HEK293 (cell line): ENCODE measurements around the gene ZNF316.
A peak's percentile ranks its signal among the peaks of the same experiment; 100 is the strongest.

Source experiments
- CTCF ChIA-PET: fragments of 350-600 bp; formaldehyde crosslinking; extraction: SDS; loops from one replicate; lab custom pipeline; 2021; ENCODE audit warnings: antibody characterized with exemption; lab: Yijun Ruan, JAX
- POLR2A ChIA-PET: fragments of 300-600 bp; formaldehyde crosslinking; extraction: SDS; loops from one replicate; lab custom pipeline; 2020; ENCODE audit warnings: antibody characterized with exemption, inconsistent platforms; lab: Yijun Ruan, JAX
- H3K27ac ChIP-seq: fragments of 200-500 bp; sonication (Bioruptor generic); 2 replicates; pipeline ENCODE4 v1.5.1; 2014; ENCODE audit warnings: low read depth, low read length, control low read depth, inconsistent platforms; ENCODE audit errors: extremely low read depth
- H3K36me3 ChIP-seq, 2 experiments: fragments of 200-500 bp in 1 of 2; sonication (Bioruptor generic) in 1 of 2; 1 replicate in 1 of 2; 2 replicates in 1 of 2; pipeline ENCODE4 v1.5.1; 2014 to 2017; ENCODE audit warnings: inconsistent platforms in 2 of 2, low read length in 2 of 2; ENCODE audit not compliant: control insufficient read depth in 2 of 2, insufficient read depth in 1 of 2
- H3K4me1 ChIP-seq: fragments of 200-500 bp; sonication (Bioruptor generic); 2 replicates; pipeline ENCODE4 v1.5.1; 2014; ENCODE audit warnings: mild to moderate bottlenecking, low read length, inconsistent platforms; ENCODE audit not compliant: control insufficient read depth, insufficient read depth
- H3K4me3 ChIP-seq: 2 replicates; pipeline ENCODE4 v1.5.1; 2011; ENCODE audit warnings: low read depth, mild to moderate bottlenecking, control low read depth, low read length, moderate library complexity
- H3K9me3 ChIP-seq: fragments of 200-500 bp; sonication (Bioruptor generic); 2 replicates; pipeline ENCODE4 v1.5.1; 2014; ENCODE audit warnings: low read depth, low read length, inconsistent platforms; ENCODE audit not compliant: control insufficient read depth, insufficient read depth
- SP2 ChIP-seq: fragments of 450-650 bp; formaldehyde crosslinking; IDR thresholded peaks from 2 replicates; pipeline ENCODE4 v1.5.1; 2016; ENCODE audit warnings: missing biosample characterization, missing genetic modification characterization
- SP3 ChIP-seq: fragments of 450-650 bp; formaldehyde crosslinking; IDR thresholded peaks from 2 replicates; pipeline ENCODE4 v1.5.1; 2016; ENCODE audit warnings: missing biosample characterization, missing genetic modification characterization
- SP7 ChIP-seq: fragments of 450-650 bp; formaldehyde crosslinking; IDR thresholded peaks from 2 replicates; pipeline ENCODE4 v1.5.1; 2016; ENCODE audit warnings: missing biosample characterization, missing genetic modification characterization
- ZBTB17 ChIP-seq: fragments of 450-650 bp; formaldehyde crosslinking; IDR thresholded peaks from 2 replicates; pipeline ENCODE4 v1.5.1; 2016; ENCODE audit warnings: missing biosample characterization, missing genetic modification characterization
- ZBTB20 ChIP-seq: fragments of 450-650 bp; formaldehyde crosslinking; IDR thresholded peaks from 2 replicates; pipeline ENCODE4 v1.5.1; 2016; ENCODE audit warnings: missing biosample characterization, missing genetic modification characterization
- ZBTB21 ChIP-seq: fragments of 450-650 bp; formaldehyde crosslinking; IDR thresholded peaks from 2 replicates; pipeline ENCODE4 v1.5.1; 2017; ENCODE audit warnings: missing biosample characterization, missing genetic modification characterization
- ZBTB48 ChIP-seq: fragments of 450-650 bp; formaldehyde crosslinking; IDR thresholded peaks from 2 replicates; pipeline ENCODE4 v1.5.1; 2016; ENCODE audit warnings: missing biosample characterization, missing genetic modification characterization
- ZNF121 ChIP-seq: fragments of 450-650 bp; formaldehyde crosslinking; IDR thresholded peaks from 2 replicates; pipeline ENCODE4 v1.5.1; 2016; ENCODE audit warnings: missing biosample characterization, missing genetic modification characterization
- ZNF138 ChIP-seq: fragments of 450-650 bp; formaldehyde crosslinking; IDR thresholded peaks from 2 replicates; pipeline ENCODE4 v1.5.1; 2016; ENCODE audit warnings: missing biosample characterization, missing genetic modification characterization, borderline replicate concordance
- ZNF274 ChIP-seq, 2 experiments: fragments of 200-500 bp in 1 of 2; fragments of 450-650 bp in 1 of 2; sonication (Bioruptor generic) in 1 of 2; formaldehyde crosslinking in 1 of 2; IDR thresholded peaks; 2 replicates each; pipeline versions ENCODE4 v1.5.1 to v1.6.1; 2014 to 2016; ENCODE audit warnings: borderline replicate concordance in 1 of 2, inconsistent platforms in 1 of 2, low read length in 1 of 2, missing biosample characterization in 1 of 2, missing genetic modification characterization in 1 of 2
- ZNF335 ChIP-seq: fragments of 450-650 bp; formaldehyde crosslinking; conservative IDR thresholded peaks from 2 replicates; pipeline ENCODE4 v1.5.1; 2016; ENCODE audit warnings: missing biosample characterization, missing genetic modification characterization
- ZNF404 ChIP-seq: fragments of 450-650 bp; formaldehyde crosslinking; IDR thresholded peaks from 2 replicates; pipeline ENCODE4 v1.5.1; 2017; ENCODE audit warnings: missing biosample characterization, missing genetic modification characterization
- ZNF776 ChIP-seq: fragments of 450-650 bp; formaldehyde crosslinking; IDR thresholded peaks from 2 replicates; pipeline ENCODE4 v1.5.0; 2017; ENCODE audit warnings: missing biosample characterization, missing genetic modification characterization, borderline replicate concordance
- ZXDB ChIP-seq: fragments of 450-650 bp; formaldehyde crosslinking; IDR thresholded peaks from 2 replicates; pipeline ENCODE4 v1.5.1; 2016; ENCODE audit warnings: missing biosample characterization, missing genetic modification characterization
- TF ChIP-seq, protein P1 (sequence below): fragments of 450-650 bp; formaldehyde crosslinking; IDR thresholded peaks from 2 replicates; pipeline ENCODE4 v1.5.1; 2016; ENCODE audit warnings: missing biosample characterization, missing genetic modification characterization
- TF ChIP-seq, protein P2 (sequence below): fragments of 450-650 bp; formaldehyde crosslinking; IDR thresholded peaks from 2 replicates; pipeline ENCODE4 v1.5.1; 2016; ENCODE audit warnings: missing biosample characterization, missing genetic modification characterization
- TF ChIP-seq, protein P3 (sequence below): fragments of 450-650 bp; formaldehyde crosslinking; IDR thresholded peaks from 2 replicates; pipeline ENCODE4 v1.5.1; 2017; ENCODE audit warnings: missing biosample characterization, missing genetic modification characterization
- TF ChIP-seq, protein P4 (sequence below): fragments of 450-650 bp; formaldehyde crosslinking; IDR thresholded peaks from 2 replicates; pipeline ENCODE4 v1.5.1; 2016; ENCODE audit warnings: missing biosample characterization, missing genetic modification characterization
- TF ChIP-seq, protein P5 (sequence below): fragments of 450-650 bp; formaldehyde crosslinking; IDR thresholded peaks from 2 replicates; pipeline ENCODE4 v1.5.1; 2017; ENCODE audit warnings: missing biosample characterization, mild to moderate bottlenecking, missing genetic modification characterization, moderate library complexity

ZNF316 gene

DNA sequence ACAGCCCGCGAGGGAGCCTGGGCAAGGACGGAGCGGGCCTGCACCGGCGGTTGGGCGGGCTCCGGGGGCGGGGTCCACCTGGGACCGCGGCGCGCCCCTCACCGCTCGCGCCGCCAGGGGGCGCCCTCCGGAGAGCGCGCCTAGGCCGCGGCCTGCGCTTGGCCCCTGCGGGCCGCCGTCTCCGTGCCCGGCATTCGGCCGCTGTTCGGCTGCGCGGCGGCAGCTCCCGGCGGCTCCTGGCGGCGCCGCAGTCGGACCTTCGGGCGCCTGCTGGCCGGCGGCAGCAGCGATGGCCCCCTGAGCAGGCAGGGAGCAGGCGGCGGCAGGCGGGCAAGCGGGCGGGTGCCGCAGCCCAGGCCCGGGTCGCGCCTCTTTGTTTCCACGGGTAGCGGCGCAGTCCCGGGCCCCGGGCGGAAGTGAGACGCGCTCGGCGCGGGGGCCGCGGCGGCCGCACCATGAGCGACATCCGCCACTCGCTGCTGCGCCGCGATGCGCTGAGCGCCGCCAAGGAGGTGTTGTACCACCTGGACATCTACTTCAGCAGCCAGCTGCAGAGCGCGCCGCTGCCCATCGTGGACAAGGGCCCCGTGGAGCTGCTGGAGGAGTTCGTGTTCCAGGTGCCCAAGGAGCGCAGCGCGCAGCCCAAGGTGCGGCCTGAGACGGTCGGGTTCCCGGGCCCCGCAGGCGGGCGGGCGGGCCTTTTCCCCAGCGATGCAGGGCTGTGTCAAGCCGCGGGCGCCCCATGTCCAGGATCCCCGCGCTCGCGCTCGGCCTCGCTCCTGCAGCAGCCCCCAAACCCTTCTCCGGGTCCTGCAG is 47.1 kb upstream of the ZNF316 start, which contains the start of gene INTS15 (continued):
- TF ChIP-seq ZNF138 (tag by site-specific recombination) = no peak
- no peak for TF ChIP-seq ZNF776
- TF ChIP-seq ZNF404 (tag by site-specific recombination) = no peak
- 0 out of 2 replicates have a peak, but pooled peaks have one; percentile 27 for TF ChIP-seq ZBTB17 (tag by site-specific recombination)
- TF ChIP-seq, protein P1, sequence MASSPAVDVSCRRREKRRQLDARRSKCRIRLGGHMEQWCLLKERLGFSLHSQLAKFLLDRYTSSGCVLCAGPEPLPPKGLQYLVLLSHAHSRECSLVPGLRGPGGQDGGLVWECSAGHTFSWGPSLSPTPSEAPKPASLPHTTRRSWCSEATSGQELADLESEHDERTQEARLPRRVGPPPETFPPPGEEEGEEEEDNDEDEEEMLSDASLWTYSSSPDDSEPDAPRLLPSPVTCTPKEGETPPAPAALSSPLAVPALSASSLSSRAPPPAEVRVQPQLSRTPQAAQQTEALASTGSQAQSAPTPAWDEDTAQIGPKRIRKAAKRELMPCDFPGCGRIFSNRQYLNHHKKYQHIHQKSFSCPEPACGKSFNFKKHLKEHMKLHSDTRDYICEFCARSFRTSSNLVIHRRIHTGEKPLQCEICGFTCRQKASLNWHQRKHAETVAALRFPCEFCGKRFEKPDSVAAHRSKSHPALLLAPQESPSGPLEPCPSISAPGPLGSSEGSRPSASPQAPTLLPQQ (tag by site-specific recombination) = peak; percentile 27; the same call in 1 of the 2 replicates
- TF ChIP-seq ZNF121 = peak; percentile 45; the same call in 1 of the 2 replicates
- TF ChIP-seq ZXDB (tag by site-specific recombination) = 0 out of 2 replicates have a peak, but pooled peaks have one; percentile 23
- 0 out of 2 replicates have a peak, but pooled peaks have one; percentile 22 for TF ChIP-seq ZBTB48 (tag by site-specific recombination)
- TF ChIP-seq SP3 (tag by site-specific recombination) = no peak
- TF ChIP-seq SP7 (tag by site-specific recombination) = 0 out of 2 replicates have a peak, but pooled peaks have one; percentile 22
- TF ChIP-seq ZNF274 (IDR thresholded peaks at IDR 0.05; ENCODE audit: low read length) = no peak
- no peak for TF ChIP-seq ZNF274 (tag by site-specific recombination; IDR thresholded peaks at IDR 0.05; ENCODE audit: borderline replicate concordance)

DNA sequence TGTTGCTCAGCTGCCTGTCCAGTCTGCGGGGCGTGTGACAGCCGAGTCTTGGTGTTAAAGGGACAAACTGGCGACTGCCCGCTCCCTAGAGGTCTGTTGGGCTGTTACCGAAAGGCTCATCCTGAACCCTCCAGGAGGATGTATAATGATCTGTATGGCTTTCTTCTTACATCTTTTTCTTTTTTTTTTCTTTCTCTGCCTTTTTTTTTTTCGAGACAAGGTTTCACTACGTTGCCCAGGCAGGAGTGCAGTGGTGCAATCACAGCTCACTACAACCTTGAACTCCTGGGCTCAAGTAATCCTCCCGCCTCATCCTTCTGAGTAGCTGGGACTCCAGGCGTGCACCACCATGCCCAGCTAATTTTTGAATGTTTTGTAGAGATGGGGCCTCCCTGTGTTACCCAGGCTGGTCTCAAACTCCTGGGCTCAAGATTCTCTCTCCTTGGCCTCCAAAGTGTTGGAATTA is 46.4 kb upstream of the ZNF316 start:
- TF ChIP-seq, protein P2, sequence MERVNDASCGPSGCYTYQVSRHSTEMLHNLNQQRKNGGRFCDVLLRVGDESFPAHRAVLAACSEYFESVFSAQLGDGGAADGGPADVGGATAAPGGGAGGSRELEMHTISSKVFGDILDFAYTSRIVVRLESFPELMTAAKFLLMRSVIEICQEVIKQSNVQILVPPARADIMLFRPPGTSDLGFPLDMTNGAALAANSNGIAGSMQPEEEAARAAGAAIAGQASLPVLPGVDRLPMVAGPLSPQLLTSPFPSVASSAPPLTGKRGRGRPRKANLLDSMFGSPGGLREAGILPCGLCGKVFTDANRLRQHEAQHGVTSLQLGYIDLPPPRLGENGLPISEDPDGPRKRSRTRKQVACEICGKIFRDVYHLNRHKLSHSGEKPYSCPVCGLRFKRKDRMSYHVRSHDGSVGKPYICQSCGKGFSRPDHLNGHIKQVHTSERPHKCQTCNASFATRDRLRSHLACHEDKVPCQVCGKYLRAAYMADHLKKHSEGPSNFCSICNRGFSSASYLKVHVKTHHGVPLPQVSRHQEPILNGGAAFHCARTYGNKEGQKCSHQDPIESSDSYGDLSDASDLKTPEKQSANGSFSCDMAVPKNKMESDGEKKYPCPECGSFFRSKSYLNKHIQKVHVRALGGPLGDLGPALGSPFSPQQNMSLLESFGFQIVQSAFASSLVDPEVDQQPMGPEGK (tag by site-specific recombination) = 0 out of 2 replicates have a peak, but pooled peaks have one; percentile 8
- TF ChIP-seq, protein P3, sequence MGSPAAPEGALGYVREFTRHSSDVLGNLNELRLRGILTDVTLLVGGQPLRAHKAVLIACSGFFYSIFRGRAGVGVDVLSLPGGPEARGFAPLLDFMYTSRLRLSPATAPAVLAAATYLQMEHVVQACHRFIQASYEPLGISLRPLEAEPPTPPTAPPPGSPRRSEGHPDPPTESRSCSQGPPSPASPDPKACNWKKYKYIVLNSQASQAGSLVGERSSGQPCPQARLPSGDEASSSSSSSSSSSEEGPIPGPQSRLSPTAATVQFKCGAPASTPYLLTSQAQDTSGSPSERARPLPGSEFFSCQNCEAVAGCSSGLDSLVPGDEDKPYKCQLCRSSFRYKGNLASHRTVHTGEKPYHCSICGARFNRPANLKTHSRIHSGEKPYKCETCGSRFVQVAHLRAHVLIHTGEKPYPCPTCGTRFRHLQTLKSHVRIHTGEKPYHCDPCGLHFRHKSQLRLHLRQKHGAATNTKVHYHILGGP (tag by site-specific recombination) = no peak
- TF ChIP-seq ZBTB48 (tag by site-specific recombination) (0 out of 2 replicates have a peak, but pooled peaks have one; percentile 6), ZBTB20 (tag by site-specific recombination) (peak; percentile 90; the same call in 1 of the 2 replicates), ZBTB21 (no peak), SP2 (tag by site-specific recombination) (no peak), ZNF335 (tag by site-specific recombination) (peak; percentile 61; the same call in 1 of the 2 replicates)
- TF ChIP-seq, protein P4, sequence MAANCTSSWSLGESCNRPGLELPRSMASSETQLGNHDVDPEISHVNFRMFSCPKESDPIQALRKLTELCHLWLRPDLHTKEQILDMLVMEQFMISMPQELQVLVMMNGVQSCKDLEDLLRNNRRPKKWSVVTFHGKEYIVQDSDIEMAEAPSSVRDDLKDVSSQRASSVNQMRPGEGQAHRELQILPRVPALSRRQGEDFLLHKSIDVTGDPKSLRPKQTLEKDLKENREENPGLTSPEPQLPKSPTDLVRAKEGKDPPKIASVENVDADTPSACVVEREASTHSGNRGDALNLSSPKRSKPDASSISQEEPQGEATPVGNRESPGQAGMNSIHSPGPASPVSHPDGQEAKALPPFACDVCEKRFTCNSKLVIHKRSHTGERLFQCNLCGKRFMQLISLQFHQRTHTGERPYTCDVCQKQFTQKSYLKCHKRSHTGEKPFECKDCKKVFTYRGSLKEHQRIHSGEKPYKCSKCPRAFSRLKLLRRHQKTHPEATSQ (tag by site-specific recombination) = no peak
- TF ChIP-seq, protein P5, sequence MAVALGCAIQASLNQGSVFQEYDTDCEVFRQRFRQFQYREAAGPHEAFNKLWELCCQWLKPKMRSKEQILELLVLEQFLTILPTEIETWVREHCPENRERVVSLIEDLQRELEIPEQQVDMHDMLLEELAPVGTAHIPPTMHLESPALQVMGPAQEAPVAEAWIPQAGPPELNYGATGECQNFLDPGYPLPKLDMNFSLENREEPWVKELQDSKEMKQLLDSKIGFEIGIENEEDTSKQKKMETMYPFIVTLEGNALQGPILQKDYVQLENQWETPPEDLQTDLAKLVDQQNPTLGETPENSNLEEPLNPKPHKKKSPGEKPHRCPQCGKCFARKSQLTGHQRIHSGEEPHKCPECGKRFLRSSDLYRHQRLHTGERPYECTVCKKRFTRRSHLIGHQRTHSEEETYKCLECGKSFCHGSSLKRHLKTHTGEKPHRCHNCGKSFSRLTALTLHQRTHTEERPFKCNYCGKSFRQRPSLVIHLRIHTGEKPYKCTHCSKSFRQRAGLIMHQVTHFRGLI (tag by site-specific recombination) = 0 out of 2 replicates have a peak, but pooled peaks have one; percentile 11
- ChIA-PET CTCF (interaction anchor here (0.6 to 5.5 kb wide), 8 partner anchors 8 to 75 kb away, joined by 3 to 28 read pairs (median 4); no protein-coding TSS in a partner anchor), POLR2A (interaction anchor here (0.8 to 1.6 kb wide), 4 partner anchors 10 to 266 kb away, joined by 3 to 5 read pairs (median 4); no protein-coding TSS in a partner anchor)
- peak overlapping the region; percentile 88 for H3K4me3 ChIP-seq
- no peaks in the 10 kb centered on the region for H3K9me3 ChIP-seq
- peak overlapping the region; percentile 89 for H3K27ac ChIP-seq
- H3K36me3 ChIP-seq = peaks cover 54 to 60% of the 10 kb centered on the region in 2 experiments
- no peaks in the 10 kb centered on the region for H3K4me1 ChIP-seq
